GM18507 (cell line): Measurements from ENCODE around the gene DDIT4.
"Not testable (repeated sequence)": the region's sequence is repeated elsewhere in the genome, so short reads cannot be mapped to it uniquely, and the experiment has no call there.

Source experiments
- DNase-seq: peaks from one replicate; pipeline ENCODE4 v3.0.0; 2011; ENCODE audit warnings: low read depth; ENCODE audit not compliant: insufficient read length; ENCODE audit errors: extremely low spot score
- FAIRE-seq: peaks from 2 replicates; lab custom pipeline; 2011; peaks lifted over from hg19 to GRCh38; lab: Jason Lieb, UNC

DDIT4 gene

GRCh38 chr10:72248468-72249151 is 25.1 kb upstream of the DDIT4 start:
- DNase-seq (peak; percentile 77), FAIRE-seq (peak; percentile 95)

GRCh38 chr10:72249176-72249862 is 24.4 kb upstream of the DDIT4 start:
- not testable (repeated sequence) for FAIRE-seq, DNase-seq

GRCh38 chr10:72250666-72251065 is 23.1 kb upstream of the DDIT4 start:
- DNase-seq: no peak
- no peak for FAIRE-seq

GRCh38 chr10:72251635-72252034 is 22.1 kb upstream of the DDIT4 start:
- FAIRE-seq (no peak), DNase-seq (no peak)

GRCh38 chr10:72252972-72253371 is 20.8 kb upstream of the DDIT4 start:
- FAIRE-seq: no peak
- no peak for DNase-seq

GRCh38 chr10:72253578-72253977 is 20.1 kb upstream of the DDIT4 start:
- DNase-seq: no peak
- FAIRE-seq: no peak

GRCh38 chr10:72254813-72255568 is 18.7 kb upstream of the DDIT4 start:
- DNase-seq: no peak
- no peak for FAIRE-seq

GRCh38 chr10:72255977-72256729 is 17.6 kb upstream of the DDIT4 start:
- FAIRE-seq (no peak), DNase-seq (no peak)

- DNase-seq: no peak
- peak; percentile 79 for FAIRE-seq
Measured at GRCh38 chr10:72257051-72257892, 16.5 kb upstream of the DDIT4 start.

- DNase-seq (no peak), FAIRE-seq (no peak)
Measured at GRCh38 chr10:72258617-72259016, 15.1 kb upstream of the DDIT4 start.

- DNase-seq (no peak), FAIRE-seq (no peak)
Measured at GRCh38 chr10:72259491-72260238, 14.1 kb upstream of the DDIT4 start.

GRCh38 chr10:72260239-72260975 is 13.3 kb upstream of the DDIT4 start:
- no peak for FAIRE-seq
- DNase-seq: peak; percentile 79

GRCh38 chr10:72260976-72261783 is 12.5 kb upstream of the DDIT4 start:
- DNase-seq (no peak), FAIRE-seq (peak; percentile 96)

GRCh38 chr10:72261784-72262404 is 11.8 kb upstream of the DDIT4 start:
- DNase-seq (no peak), FAIRE-seq (no peak)

GRCh38 chr10:72263613-72264241 is 10.0 kb upstream of the DDIT4 start:
- DNase-seq (no peak), FAIRE-seq (no peak)

GRCh38 chr10:72264536-72264935 is 9.2 kb upstream of the DDIT4 start:
- FAIRE-seq (no peak), DNase-seq (no peak)
